ENCODE measurements around the gene GPNMB.
"Not testable (repeated sequence)": the region's sequence is repeated elsewhere in the genome, so short reads cannot be mapped to it uniquely, and the experiment has no call there.

The GPNMB gene

GRCh38 chr7:23224364-23224763 is 22.2 kb upstream of the GPNMB start:
- H3K27me3 ChIP-seq (ENCODE audit: control insufficient read depth in 3 of 3, insufficient read depth in 3 of 3, low read depth in 1 of 3, low read length in 3 of 3); H4K8ac ChIP-seq (ENCODE audit: low read depth, low read length); H3K79me1 ChIP-seq (ENCODE audit: low read depth, low read length); H2AFZ ChIP-seq (ENCODE audit: low read length); H3K4me3 ChIP-seq (ENCODE audit: low read length in 2 of 2); H4K91ac ChIP-seq (ENCODE audit: low read depth, low read length, poor library complexity); H2AK5ac ChIP-seq (ENCODE audit: low read depth, low read length); H3K23ac ChIP-seq (ENCODE audit: low read depth, low read length, poor library complexity); H3K9me3 ChIP-seq (replicated peaks in 1 of 2; ENCODE audit: control insufficient read depth in 2 of 2, insufficient read depth in 1 of 2, low read depth in 1 of 2, low read length in 2 of 2); H3K36me3 ChIP-seq (replicated peaks in 1 of 2; ENCODE audit: control insufficient read depth in 2 of 2, insufficient read depth in 2 of 2, low read length in 2 of 2); H3K4ac ChIP-seq (ENCODE audit: low read length); DNase-seq (ENCODE audit: low spot score); H2BK120ac ChIP-seq (ENCODE audit: low read depth, low read length); H2BK12ac ChIP-seq (ENCODE audit: low read length); H3K18ac ChIP-seq (ENCODE audit: low read length); H3K9ac ChIP-seq (ENCODE audit: low read depth, low read length, poor library complexity); H3K14ac ChIP-seq (ENCODE audit: low read length); H3K4me2 ChIP-seq (ENCODE audit: insufficient read depth, low read length, poor library complexity, severe bottlenecking); H2BK15ac ChIP-seq (ENCODE audit: low read length); H3K27ac ChIP-seq (replicated peaks; ENCODE audit: low read length); H2BK5ac ChIP-seq (ENCODE audit: low read length): not testable (repeated sequence)
- no CpG with 5 or more reads among the region's 4 CpGs for WGBS, 2 donors (ENCODE audit: extremely low coverage in 2 of 2, insufficient read length in 2 of 2, insufficient replicate concordance in 1 of 2)
- peaks cover 3 to 16% of the 10 kb centered on the region in 2 donors for H3K4me1 ChIP-seq (ENCODE audit: control insufficient read depth in 2 of 2, insufficient read depth in 1 of 2, low read depth in 1 of 2, low read length in 2 of 2)

- H3K27ac ChIP-seq (replicated peaks; ENCODE audit: low read length) = no peak overlapping the region
- H3K23ac ChIP-seq (ENCODE audit: low read depth, low read length, poor library complexity) = no peak overlapping the region
- no CpG with 5 or more reads among the region's 4 CpGs for WGBS, 2 donors (ENCODE audit: extremely low coverage in 2 of 2, insufficient read length in 2 of 2, insufficient replicate concordance in 1 of 2)
- no peak overlapping the region for H2AK5ac ChIP-seq (ENCODE audit: low read depth, low read length)
- no peaks in the 10 kb centered on the region for H3K27me3 ChIP-seq (ENCODE audit: control insufficient read depth in 3 of 3, insufficient read depth in 3 of 3, low read depth in 1 of 3, low read length in 3 of 3)
- no peak overlapping the region for H2AFZ ChIP-seq (ENCODE audit: low read length)
- H2BK5ac ChIP-seq (ENCODE audit: low read length) = no peak overlapping the region
- H3K14ac ChIP-seq (ENCODE audit: low read length) = no peak overlapping the region
- H3K18ac ChIP-seq (ENCODE audit: low read length) = no peak overlapping the region
- H3K36me3 ChIP-seq (replicated peaks in 1 of 2; ENCODE audit: control insufficient read depth in 2 of 2, insufficient read depth in 2 of 2, low read length in 2 of 2) = no peaks in the 10 kb centered on the region
- DNase-seq (ENCODE audit: low spot score) = no peak
- H2BK15ac ChIP-seq (ENCODE audit: low read length) = no peak overlapping the region
- no peak overlapping the region for H3K4me2 ChIP-seq (ENCODE audit: insufficient read depth, low read length, poor library complexity, severe bottlenecking)
- H4K8ac ChIP-seq (ENCODE audit: low read depth, low read length) = no peak overlapping the region
- no peaks in the 10 kb centered on the region for H3K79me1 ChIP-seq (ENCODE audit: low read depth, low read length)
- no peak overlapping the region for H3K4me3 ChIP-seq (ENCODE audit: low read length in 2 of 2)
- H3K9me3 ChIP-seq (replicated peaks in 1 of 2; ENCODE audit: control insufficient read depth in 2 of 2, insufficient read depth in 1 of 2, low read depth in 1 of 2, low read length in 2 of 2) = peaks cover 3% of the 10 kb centered on the region in 2 donors
- H4K91ac ChIP-seq (ENCODE audit: low read depth, low read length, poor library complexity) = no peak overlapping the region
- no peak overlapping the region for H3K4ac ChIP-seq (ENCODE audit: low read length)
- H3K9ac ChIP-seq (ENCODE audit: low read depth, low read length, poor library complexity) = no peak overlapping the region
- no peak overlapping the region for H2BK120ac ChIP-seq (ENCODE audit: low read depth, low read length)
- no peak overlapping the region for H2BK12ac ChIP-seq (ENCODE audit: low read length)
- H3K4me1 ChIP-seq (ENCODE audit: control insufficient read depth in 2 of 2, insufficient read depth in 1 of 2, low read depth in 1 of 2, low read length in 2 of 2) = peaks cover 0 to 9% of the 10 kb centered on the region in 2 donors
Observed at GRCh38 chr7:23226844-23227450, 19.6 kb upstream of the GPNMB start.

- Histone ChIP-seq H3K9me3 (replicated peaks in 1 of 2; ENCODE audit: control insufficient read depth in 2 of 2, insufficient read depth in 1 of 2, low read depth in 1 of 2, low read length in 2 of 2) (peaks cover 3% of the 10 kb centered on the region in 2 donors), H3K27me3 (ENCODE audit: control insufficient read depth in 3 of 3, insufficient read depth in 3 of 3, low read depth in 1 of 3, low read length in 3 of 3) (peaks cover 0 to 4% (median 0%) of the 10 kb centered on the region in 3 experiments), H3K23ac (ENCODE audit: low read depth, low read length, poor library complexity) (no peak overlapping the region), H3K27ac (replicated peaks; ENCODE audit: low read length) (no peak overlapping the region), H3K4me2 (ENCODE audit: insufficient read depth, low read length, poor library complexity, severe bottlenecking) (no peak overlapping the region), H3K4me3 (ENCODE audit: low read length in 2 of 2) (no peak overlapping the region), H2AFZ (ENCODE audit: low read length) (no peak overlapping the region), H2BK120ac (ENCODE audit: low read depth, low read length) (no peak overlapping the region), H3K79me1 (ENCODE audit: low read depth, low read length) (no peaks in the 10 kb centered on the region), H2AK5ac (ENCODE audit: low read depth, low read length) (no peak overlapping the region), H3K4ac (ENCODE audit: low read length) (no peak overlapping the region), H3K18ac (ENCODE audit: low read length) (no peak overlapping the region), H2BK5ac (ENCODE audit: low read length) (no peak overlapping the region), H2BK12ac (ENCODE audit: low read length) (no peak overlapping the region), H3K4me1 (ENCODE audit: control insufficient read depth in 2 of 2, insufficient read depth in 1 of 2, low read depth in 1 of 2, low read length in 2 of 2) (peaks cover 0 to 2% of the 10 kb centered on the region in 2 donors), H4K8ac (ENCODE audit: low read depth, low read length) (no peak overlapping the region), H3K36me3 (replicated peaks in 1 of 2; ENCODE audit: control insufficient read depth in 2 of 2, insufficient read depth in 2 of 2, low read length in 2 of 2) (no peaks in the 10 kb centered on the region), H4K91ac (ENCODE audit: low read depth, low read length, poor library complexity) (no peak overlapping the region), H3K9ac (ENCODE audit: low read depth, low read length, poor library complexity) (no peak overlapping the region), H3K14ac (ENCODE audit: low read length) (no peak overlapping the region), H2BK15ac (ENCODE audit: low read length) (no peak overlapping the region)
- WGBS, 2 donors (ENCODE audit: extremely low coverage in 2 of 2, insufficient read length in 2 of 2, insufficient replicate concordance in 1 of 2) = no CpG with 5 or more reads among the region's 2 CpGs
- DNase-seq (ENCODE audit: low spot score) = no peak
Observed at GRCh38 chr7:23228412-23228811, 18.2 kb upstream of the GPNMB start.

GRCh38 chr7:23230641-23231101 is 15.9 kb upstream of the GPNMB start:
- no peak for DNase-seq (ENCODE audit: low spot score)
- H3K9ac ChIP-seq (ENCODE audit: low read depth, low read length, poor library complexity) = no peak overlapping the region
- no peak overlapping the region for H3K27ac ChIP-seq (replicated peaks; ENCODE audit: low read length)
- no peak overlapping the region for H3K23ac ChIP-seq (ENCODE audit: low read depth, low read length, poor library complexity)
- no peak overlapping the region for H3K18ac ChIP-seq (ENCODE audit: low read length)
- H3K4ac ChIP-seq (ENCODE audit: low read length) = no peak overlapping the region
- WGBS, 2 donors (ENCODE audit: extremely low coverage in 2 of 2, insufficient read length in 2 of 2, insufficient replicate concordance in 1 of 2) = no CpG with 5 or more reads among the region's 6 CpGs
- no peak overlapping the region for H4K8ac ChIP-seq (ENCODE audit: low read depth, low read length)
- H3K36me3 ChIP-seq (replicated peaks in 1 of 2; ENCODE audit: control insufficient read depth in 2 of 2, insufficient read depth in 2 of 2, low read length in 2 of 2) = no peaks in the 10 kb centered on the region
- no peak overlapping the region for H3K4me2 ChIP-seq (ENCODE audit: insufficient read depth, low read length, poor library complexity, severe bottlenecking)
- H4K91ac ChIP-seq (ENCODE audit: low read depth, low read length, poor library complexity) = no peak overlapping the region
- peaks cover 0 to 2% of the 10 kb centered on the region in 2 donors for H3K4me1 ChIP-seq (ENCODE audit: control insufficient read depth in 2 of 2, insufficient read depth in 1 of 2, low read depth in 1 of 2, low read length in 2 of 2)
- H2BK12ac ChIP-seq (ENCODE audit: low read length) = no peak overlapping the region
- no peaks in the 10 kb centered on the region for H3K79me1 ChIP-seq (ENCODE audit: low read depth, low read length)
- no peak overlapping the region for H2AK5ac ChIP-seq (ENCODE audit: low read depth, low read length)
- H2AFZ ChIP-seq (ENCODE audit: low read length) = no peak overlapping the region
- H3K4me3 ChIP-seq (ENCODE audit: low read length in 2 of 2) = no peak overlapping the region
- no peak overlapping the region for H2BK15ac ChIP-seq (ENCODE audit: low read length)
- H2BK5ac ChIP-seq (ENCODE audit: low read length) = no peak overlapping the region
- no peak overlapping the region for H2BK120ac ChIP-seq (ENCODE audit: low read depth, low read length)
- peaks cover 3% of the 10 kb centered on the region in 2 donors for H3K9me3 ChIP-seq (replicated peaks in 1 of 2; ENCODE audit: control insufficient read depth in 2 of 2, insufficient read depth in 1 of 2, low read depth in 1 of 2, low read length in 2 of 2)
- H3K14ac ChIP-seq (ENCODE audit: low read length) = no peak overlapping the region
- peaks cover 0 to 8% (median 0%) of the 10 kb centered on the region in 3 experiments for H3K27me3 ChIP-seq (ENCODE audit: control insufficient read depth in 3 of 3, insufficient read depth in 3 of 3, low read depth in 1 of 3, low read length in 3 of 3)
